Stimulated activated effector memory CD8-positive, alpha-beta T cell treated with anti-CD3 and anti-CD28 coated beads, Interleukin-12 subunit alpha, Interleukin-12 subunit beta, amount 100 ng/mL, for 72 hours (primary cell): ENCODE results near the gene DNAH14.
"Not testable (repeated sequence)": the region's sequence is repeated elsewhere in the genome, so short reads cannot be mapped to it uniquely, and the experiment has no call there.

ENCODE experiments used
- ATAC-seq: fragments of 150-1000 bp; cut with Tn5 transposase; 2 replicates; pipeline ENCODE4 v1.10.0; 2021
- DNase-seq, 2 donors: peaks; one replicate each; pipeline ENCODE4 v3.0.0; 2021 to 2022; ENCODE audit warnings: low spot score in 2 of 2
- H3K27ac Mint-ChIP-seq: one replicate; pipeline ENCODE4 v1.8.0; 2022; ENCODE audit warnings: mild to moderate bottlenecking, mixed read lengths
- H3K36me3 Mint-ChIP-seq: one replicate; pipeline ENCODE4 v1.8.0; 2022; ENCODE audit warnings: mild to moderate bottlenecking, mixed read lengths
- H3K4me1 Mint-ChIP-seq: one replicate; pipeline ENCODE4 v1.8.0; 2022; ENCODE audit warnings: mixed read lengths
- H3K4me3 Mint-ChIP-seq: one replicate; pipeline ENCODE4 v1.8.0; 2022; ENCODE audit warnings: mild to moderate bottlenecking, mixed read lengths
- H3K9me3 Mint-ChIP-seq: one replicate; pipeline ENCODE4 v1.8.0; 2022; ENCODE audit warnings: mixed read lengths

DNAH14 gene

DNA sequence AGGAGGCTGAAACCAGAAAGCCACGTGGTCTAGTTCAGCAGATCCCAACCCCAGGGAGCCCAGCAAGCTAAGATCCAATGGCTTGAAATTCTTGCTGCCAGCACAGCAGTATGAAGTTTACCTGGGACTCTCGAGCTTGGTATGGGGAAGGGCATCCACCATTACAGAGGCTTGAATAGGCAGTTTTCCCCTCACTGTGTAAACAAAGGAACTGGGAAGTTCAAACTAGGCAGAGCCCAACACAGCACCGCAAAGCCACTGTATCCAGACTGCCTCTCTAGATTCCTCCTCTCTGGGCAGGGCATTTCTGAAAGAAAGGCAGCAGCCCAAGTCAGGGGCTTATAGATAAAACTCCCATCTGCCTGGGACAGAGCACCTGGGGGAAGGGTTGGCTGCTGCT lies 280.7 kb downstream of the DNAH14 start:
- not testable (repeated sequence) for H3K4me1 Mint-ChIP-seq, H3K27ac Mint-ChIP-seq, H3K9me3 Mint-ChIP-seq, ATAC-seq, DNase-seq, H3K4me3 Mint-ChIP-seq, H3K36me3 Mint-ChIP-seq

DNA sequence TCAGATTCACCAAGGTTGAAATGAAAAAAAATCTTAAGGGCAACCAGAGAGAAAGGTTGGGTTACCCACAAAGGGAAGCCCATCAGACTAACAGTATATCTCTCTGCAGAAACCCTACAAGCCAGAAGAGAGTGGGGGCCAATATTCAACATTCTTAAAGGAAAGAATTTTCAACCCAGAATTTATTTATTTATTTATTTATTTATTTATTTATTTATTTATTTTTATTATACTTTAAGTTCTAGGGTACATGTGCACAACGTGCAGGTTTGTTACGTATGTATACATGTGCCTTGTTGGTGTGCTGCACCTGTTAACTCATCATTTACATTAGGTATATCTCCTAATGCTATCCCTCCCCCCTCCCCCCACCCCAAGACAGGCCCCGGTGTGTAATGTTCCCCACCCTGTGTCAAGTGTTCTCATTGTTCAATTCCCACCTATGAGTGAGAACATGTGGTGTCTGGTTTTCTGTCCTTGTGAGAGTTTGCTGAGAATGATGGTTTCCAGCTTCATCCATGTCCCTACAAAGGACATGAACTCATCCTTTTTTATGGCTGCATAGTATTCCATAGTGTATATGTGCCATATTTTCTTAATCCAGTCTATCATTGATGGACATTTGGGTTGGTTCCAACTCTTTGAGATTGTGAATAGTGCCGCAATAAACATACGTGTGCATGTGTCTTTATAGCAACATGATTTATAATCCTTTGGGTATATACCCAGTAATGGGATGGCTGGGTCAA lies 282.4 kb downstream of the DNAH14 start:
- H3K9me3 Mint-ChIP-seq, H3K27ac Mint-ChIP-seq, H3K36me3 Mint-ChIP-seq, DNase-seq, H3K4me1 Mint-ChIP-seq, H3K4me3 Mint-ChIP-seq, ATAC-seq: not testable (repeated sequence)

DNA sequence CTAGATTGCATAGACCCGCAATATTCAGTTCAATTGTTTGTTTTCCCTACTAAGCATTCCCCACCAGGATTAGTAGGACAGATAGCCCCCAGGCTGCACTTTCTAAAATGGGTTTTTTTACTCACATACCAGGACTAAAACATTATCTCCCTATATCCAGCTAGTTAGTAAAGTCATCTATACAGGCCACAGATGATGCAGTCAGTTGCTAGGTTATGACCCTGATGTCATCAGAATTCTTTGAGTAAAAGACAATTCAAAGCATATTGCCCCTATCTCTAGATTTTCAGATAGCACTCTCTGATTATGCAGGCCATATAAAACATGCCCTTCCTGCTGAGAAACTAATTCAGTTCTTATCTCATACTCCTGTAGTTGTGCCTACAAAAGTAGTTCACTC lies 294.8 kb downstream of the DNAH14 start:
- Mint-ChIP-seq H3K27ac (no peak overlapping the region), H3K36me3 (no peaks in the 10 kb centered on the region), H3K4me1 (no peaks in the 10 kb centered on the region), H3K9me3 (no peaks in the 10 kb centered on the region), H3K4me3 (no peak overlapping the region)
- ATAC-seq = no peak
- DNase-seq = no peak

DNA sequence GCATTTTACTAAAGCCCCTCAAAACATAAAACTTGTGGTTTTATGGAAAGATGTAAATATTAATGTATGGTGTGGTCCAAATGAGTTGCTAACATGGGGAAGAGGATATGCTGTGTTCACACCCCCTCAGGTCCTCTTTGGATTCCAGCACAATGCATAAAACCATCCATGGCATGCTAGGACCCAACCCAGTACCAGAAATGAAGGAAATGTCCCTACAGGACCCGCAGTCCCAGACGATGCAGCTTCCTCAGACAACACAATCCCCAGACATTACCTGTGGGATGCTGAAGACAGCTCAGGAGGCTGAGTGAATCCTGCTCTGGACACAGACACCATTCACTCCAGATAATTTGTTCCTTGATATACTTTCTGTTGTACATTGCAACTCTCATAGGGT lies 296.2 kb downstream of the DNAH14 start:
- H3K4me1 Mint-ChIP-seq = no peaks in the 10 kb centered on the region
- H3K9me3 Mint-ChIP-seq = no peaks in the 10 kb centered on the region
- no peak for ATAC-seq
- no peaks in the 10 kb centered on the region for H3K36me3 Mint-ChIP-seq
- H3K27ac Mint-ChIP-seq = no peak overlapping the region
- H3K4me3 Mint-ChIP-seq = no peak overlapping the region
- no peak for DNase-seq

DNA sequence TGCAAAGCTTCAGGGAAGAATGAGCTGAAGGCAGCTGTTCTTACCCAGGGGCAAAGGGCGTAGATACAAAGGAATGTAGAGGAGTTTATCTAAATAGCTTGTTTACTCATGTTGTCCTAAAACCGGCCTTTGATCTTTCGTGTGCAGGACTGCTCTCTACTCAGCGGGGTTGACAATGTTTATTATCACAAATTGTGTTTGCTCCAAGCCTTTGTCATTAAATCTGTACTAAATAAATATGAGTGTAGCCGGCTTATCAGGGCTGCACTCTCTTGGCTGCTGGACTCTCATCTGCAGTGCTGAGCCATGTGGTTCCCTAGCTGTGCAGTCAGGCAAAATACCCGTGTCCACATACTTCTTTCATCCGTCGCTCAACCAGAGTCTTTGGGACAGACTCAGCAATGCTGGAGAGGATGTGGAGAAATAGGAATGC lies 299.4 kb downstream of the DNAH14 start:
- no peaks in the 10 kb centered on the region for H3K9me3 Mint-ChIP-seq
- H3K36me3 Mint-ChIP-seq = no peaks in the 10 kb centered on the region
- no peak for ATAC-seq
- H3K27ac Mint-ChIP-seq = no peak overlapping the region
- no peak overlapping the region for H3K4me3 Mint-ChIP-seq
- no peaks in the 10 kb centered on the region for H3K4me1 Mint-ChIP-seq
- DNase-seq = no peak

DNA sequence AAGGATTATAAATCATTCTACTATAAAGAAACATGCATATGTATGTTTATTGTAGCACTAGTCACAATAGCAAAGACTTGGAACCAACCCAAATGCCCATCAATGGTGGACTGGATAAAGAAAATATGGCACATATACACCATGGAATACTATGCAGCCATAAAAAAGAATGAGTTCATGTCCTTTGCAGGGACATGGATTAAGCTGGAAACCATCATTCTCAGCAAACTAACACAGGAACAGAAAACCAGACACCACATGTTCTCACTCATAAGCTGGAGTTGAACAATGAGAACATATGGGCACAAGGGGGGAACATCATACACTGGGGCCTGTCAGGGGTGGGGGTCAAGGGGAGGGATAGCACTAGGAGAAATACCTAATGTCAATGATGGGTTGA lies 300.0 kb downstream of the DNAH14 start:
- H3K27ac Mint-ChIP-seq, ATAC-seq, H3K4me3 Mint-ChIP-seq, H3K4me1 Mint-ChIP-seq, H3K36me3 Mint-ChIP-seq, DNase-seq, H3K9me3 Mint-ChIP-seq: not testable (repeated sequence)

DNA sequence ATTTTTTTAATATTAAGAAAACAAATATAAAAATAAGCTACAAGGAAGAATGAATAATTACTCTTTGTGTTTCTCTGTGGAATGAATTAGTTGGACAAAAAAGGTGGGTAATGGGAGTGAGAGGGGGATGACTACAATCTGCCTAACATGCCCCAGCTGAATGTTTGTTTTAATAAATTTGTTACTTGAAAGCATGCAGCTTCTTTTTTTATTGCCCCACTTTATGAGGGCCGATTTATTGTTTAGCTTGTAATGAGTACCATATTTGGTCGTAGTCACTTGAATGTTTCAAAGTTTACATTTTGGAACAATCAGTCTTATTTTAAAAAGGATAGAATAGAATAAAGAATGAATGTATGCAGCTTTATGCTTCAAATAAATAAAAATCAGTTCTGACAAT lies 301.0 kb downstream of the DNAH14 start:
- Mint-ChIP-seq H3K27ac (no peak overlapping the region), H3K36me3 (no peaks in the 10 kb centered on the region), H3K9me3 (no peaks in the 10 kb centered on the region), H3K4me3 (no peak overlapping the region), H3K4me1 (no peaks in the 10 kb centered on the region)
- ATAC-seq = no peak
- DNase-seq = no peak

DNA sequence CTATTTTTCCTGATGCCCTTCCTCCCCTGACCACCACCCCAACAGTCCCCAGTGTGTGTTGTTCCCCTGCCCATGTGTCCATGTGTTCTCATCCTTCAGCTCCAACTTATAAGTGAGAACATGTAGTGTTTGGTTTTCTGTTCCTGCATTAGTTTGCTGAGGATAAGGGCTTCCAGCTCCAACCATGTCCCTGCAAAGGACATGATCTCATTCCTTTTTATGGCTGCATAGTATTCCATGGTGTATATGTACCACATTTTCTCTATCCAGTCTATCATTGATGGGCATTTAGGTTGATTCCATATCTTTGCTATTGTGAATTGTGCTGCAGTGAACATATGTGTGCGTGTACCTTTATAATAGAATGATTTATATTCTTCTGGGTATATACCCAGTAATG lies 303.5 kb downstream of the DNAH14 start:
- not testable (repeated sequence) for H3K4me1 Mint-ChIP-seq, ATAC-seq, H3K4me3 Mint-ChIP-seq, H3K27ac Mint-ChIP-seq, DNase-seq, H3K36me3 Mint-ChIP-seq, H3K9me3 Mint-ChIP-seq

DNA sequence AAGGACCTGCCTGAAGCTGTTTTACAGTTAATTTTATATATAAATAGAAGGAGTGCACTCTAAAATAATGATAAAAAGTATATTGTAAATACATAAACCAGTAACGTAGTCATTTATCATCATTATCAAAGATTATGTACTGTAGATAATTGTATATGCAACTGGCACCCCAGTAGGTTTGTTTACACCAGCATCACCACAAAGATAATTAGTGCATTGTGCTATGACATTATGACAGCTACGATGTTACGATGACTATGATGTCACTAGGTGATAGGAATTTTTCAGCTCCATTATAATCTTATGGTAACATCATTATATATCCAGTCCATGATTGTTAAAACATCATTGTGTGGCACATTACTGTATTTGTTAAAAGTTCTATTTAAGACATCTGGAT lies 313.1 kb downstream of the DNAH14 start:
- H3K27ac Mint-ChIP-seq = no peak overlapping the region
- H3K9me3 Mint-ChIP-seq = peaks cover 2% of the 10 kb centered on the region
- no peaks in the 10 kb centered on the region for H3K4me1 Mint-ChIP-seq
- no peak overlapping the region for H3K4me3 Mint-ChIP-seq
- no peaks in the 10 kb centered on the region for H3K36me3 Mint-ChIP-seq
- ATAC-seq (no peak), DNase-seq (no peak)

DNA sequence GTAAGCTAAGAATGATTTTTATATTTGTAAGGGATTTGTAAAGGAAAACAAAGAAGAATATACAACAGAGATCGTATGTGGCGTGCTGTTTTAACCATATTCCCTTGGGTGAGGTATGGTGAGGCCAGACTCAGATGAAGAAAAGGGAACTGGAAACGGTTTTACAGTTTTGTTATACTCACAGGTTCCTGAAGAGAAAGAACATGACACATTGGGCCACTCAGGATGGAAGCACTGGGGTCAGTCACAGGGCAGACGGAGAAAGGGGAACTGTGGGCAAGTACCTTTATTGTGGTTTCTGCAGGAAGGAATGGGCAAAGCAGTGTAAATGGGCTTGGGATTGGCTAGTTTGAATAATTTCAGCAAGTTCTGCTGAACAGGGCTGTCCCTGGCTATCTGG lies 321.0 kb downstream of the DNAH14 start:
- H3K9me3 Mint-ChIP-seq = no peaks in the 10 kb centered on the region

DNA sequence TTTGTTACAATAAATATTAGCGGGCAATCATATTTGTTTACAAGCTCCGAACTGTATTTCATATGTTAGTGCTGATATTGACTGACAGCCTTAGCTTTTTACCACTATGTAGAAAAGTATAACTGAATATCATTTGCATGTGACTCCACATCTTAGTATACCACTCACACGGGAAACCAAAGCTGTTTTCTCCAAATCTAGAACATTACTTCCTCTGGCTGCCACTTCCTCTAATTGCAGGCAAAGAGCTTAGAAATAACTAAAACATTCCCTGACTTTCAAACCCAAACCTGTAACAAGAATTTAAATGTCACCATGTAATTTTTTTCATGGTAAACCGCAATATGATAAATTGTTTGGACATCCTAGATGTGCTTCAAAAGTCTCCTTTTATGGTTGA lies 323.7 kb downstream of the DNAH14 start:
- no peak for ATAC-seq
- H3K4me1 Mint-ChIP-seq = no peaks in the 10 kb centered on the region
- no peak overlapping the region for H3K27ac Mint-ChIP-seq

More for the DNA sequence above, 321.0 kb downstream of the DNAH14 start:
- no peak overlapping the region for H3K4me3 Mint-ChIP-seq
- DNase-seq = no peak
- no peaks in the 10 kb centered on the region for H3K36me3 Mint-ChIP-seq
- H3K4me1 Mint-ChIP-seq = no peaks in the 10 kb centered on the region
- peak; percentile 51 for ATAC-seq
- H3K27ac Mint-ChIP-seq = no peak overlapping the region

DNA sequence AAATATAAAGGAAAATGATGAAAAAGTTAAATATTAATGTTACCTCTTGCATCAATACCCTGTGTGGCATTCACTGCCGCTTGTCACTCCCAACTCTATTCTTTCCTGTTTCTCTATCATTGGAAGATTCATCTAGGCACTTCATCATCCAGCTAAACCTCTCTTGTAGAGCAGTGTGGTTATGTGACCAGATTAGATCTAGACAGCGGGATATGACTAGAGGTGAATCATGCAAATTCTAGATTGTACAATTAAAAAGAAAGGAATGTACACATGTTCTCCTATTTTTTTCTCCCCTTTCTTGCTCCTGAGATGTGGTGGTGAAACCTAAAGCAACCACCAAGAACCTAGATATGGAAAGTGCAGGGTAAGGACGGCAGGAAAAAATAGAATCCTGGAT lies 324.3 kb downstream of the DNAH14 start:
- ATAC-seq (no peak), DNase-seq (no peak)
- Mint-ChIP-seq H3K27ac (no peak overlapping the region), H3K36me3 (no peaks in the 10 kb centered on the region), H3K4me1 (no peaks in the 10 kb centered on the region), H3K9me3 (no peaks in the 10 kb centered on the region), H3K4me3 (no peak overlapping the region)

More for the DNA sequence above, 323.7 kb downstream of the DNAH14 start:
- H3K36me3 Mint-ChIP-seq = no peaks in the 10 kb centered on the region
- H3K9me3 Mint-ChIP-seq = no peaks in the 10 kb centered on the region
- no peak for DNase-seq
- H3K4me3 Mint-ChIP-seq = no peak overlapping the region

DNA sequence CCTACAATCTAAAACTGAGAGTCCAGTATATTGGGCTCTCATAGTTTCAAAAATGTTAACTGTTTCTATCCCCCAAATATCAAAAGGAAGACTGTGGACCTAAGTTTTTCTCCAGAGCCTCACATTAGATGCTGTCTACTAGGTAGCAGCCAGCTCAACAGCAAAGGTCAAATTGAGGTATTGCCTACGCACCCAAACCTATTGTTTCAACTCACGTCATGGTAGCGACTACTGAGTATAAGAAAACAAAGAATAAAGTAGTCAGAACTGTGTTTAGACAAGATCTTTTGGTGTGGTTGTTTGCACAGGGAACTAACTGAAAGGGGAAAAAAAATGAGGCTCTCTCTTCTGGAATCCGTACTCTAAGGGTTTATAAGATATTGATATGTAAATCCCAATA lies 325.2 kb downstream of the DNAH14 start:
- no peak for ATAC-seq
- no peak for DNase-seq
- no peaks in the 10 kb centered on the region for H3K36me3 Mint-ChIP-seq
- no peak overlapping the region for H3K4me3 Mint-ChIP-seq
- no peaks in the 10 kb centered on the region for H3K4me1 Mint-ChIP-seq
- no peaks in the 10 kb centered on the region for H3K9me3 Mint-ChIP-seq
- no peak overlapping the region for H3K27ac Mint-ChIP-seq

DNA sequence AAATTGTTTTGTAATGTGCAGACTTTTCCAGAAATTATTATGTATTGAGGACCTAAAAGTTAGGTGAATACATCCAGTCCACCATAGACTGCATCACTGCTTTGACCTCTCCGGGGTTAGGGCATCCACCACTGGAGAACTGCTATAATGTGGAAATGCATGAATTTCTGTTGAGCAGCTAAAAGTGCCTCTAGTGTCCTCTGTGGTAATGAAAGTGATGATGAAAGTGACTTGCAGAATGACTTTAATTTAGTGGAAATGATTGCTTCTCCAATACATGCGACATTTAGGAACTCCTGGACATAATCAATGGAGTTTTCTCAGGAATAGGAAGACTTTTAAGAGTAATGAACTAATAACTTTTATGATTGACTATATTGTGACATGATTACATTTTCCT lies 327.6 kb downstream of the DNAH14 start:
- no peaks in the 10 kb centered on the region for H3K9me3 Mint-ChIP-seq
- DNase-seq (no peak), ATAC-seq (no peak)
- H3K4me3 Mint-ChIP-seq = no peak overlapping the region
- H3K4me1 Mint-ChIP-seq = no peaks in the 10 kb centered on the region
- H3K36me3 Mint-ChIP-seq = no peaks in the 10 kb centered on the region
- no peak overlapping the region for H3K27ac Mint-ChIP-seq

DNA sequence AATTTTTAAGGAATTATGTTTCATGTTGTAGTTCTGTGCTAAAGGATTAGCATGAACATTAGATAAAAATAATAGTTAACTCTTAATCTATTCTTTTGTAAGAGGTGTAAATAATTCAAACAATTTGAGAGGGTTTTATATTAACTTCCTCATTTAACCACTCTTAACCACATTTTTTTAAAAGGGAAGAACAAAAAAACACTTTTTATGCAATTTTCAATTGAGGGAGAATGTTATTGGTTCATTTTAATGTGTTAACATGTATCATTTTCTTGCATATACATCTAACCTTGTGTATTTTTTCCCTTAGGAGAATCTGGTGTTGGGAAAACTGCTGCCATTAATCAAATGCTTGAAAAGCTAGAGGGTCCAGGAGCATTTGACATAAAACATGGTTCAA lies 329.3 kb downstream of the DNAH14 start:
- Mint-ChIP-seq H3K9me3 (no peaks in the 10 kb centered on the region), H3K27ac (no peak overlapping the region), H3K36me3 (no peaks in the 10 kb centered on the region), H3K4me1 (no peaks in the 10 kb centered on the region), H3K4me3 (no peak overlapping the region)
- no peak for DNase-seq
- no peak for ATAC-seq

DNA sequence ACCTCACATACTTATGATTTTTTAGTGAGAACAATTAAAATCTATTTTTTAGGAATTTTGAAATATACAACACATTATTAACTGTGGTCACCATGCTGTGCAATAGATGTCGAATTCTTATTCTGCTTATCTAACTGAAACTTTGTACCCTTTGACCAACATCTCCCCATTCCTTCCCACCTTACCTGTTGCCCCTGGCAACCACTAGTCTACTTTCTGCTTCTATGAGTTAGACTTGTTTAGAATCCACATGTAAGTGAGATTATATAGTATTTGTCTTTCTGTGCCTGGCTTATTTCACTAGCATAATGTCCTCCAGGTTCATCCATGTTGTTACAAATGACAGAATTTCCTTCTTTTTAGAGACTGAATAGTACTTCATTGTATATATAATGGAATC lies 330.1 kb downstream of the DNAH14 start:
- no peak overlapping the region for H3K27ac Mint-ChIP-seq
- H3K4me1 Mint-ChIP-seq = no peaks in the 10 kb centered on the region
- H3K4me3 Mint-ChIP-seq = no peak overlapping the region
- DNase-seq (no peak), ATAC-seq (no peak)
- H3K9me3 Mint-ChIP-seq = no peaks in the 10 kb centered on the region
- no peaks in the 10 kb centered on the region for H3K36me3 Mint-ChIP-seq

DNA sequence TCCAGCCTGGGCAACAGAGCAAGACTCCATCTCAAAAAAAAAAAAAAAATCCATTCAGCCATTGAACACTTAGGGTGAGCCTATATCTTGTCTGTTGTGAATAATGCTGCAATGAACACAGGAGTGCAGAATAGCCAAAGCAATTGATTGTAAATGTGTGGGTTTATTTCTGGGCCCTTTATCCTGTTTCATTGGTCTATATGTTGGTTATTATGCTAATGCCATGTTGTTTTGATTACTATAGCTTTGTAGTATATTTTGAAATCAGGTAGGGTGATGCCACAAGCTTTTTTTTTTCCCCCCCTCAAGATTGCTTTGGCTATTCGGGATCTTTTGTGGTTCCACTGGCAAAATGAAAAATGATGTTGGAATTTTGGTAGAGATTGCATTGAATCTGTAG lies 330.8 kb downstream of the DNAH14 start:
- no peak overlapping the region for H3K27ac Mint-ChIP-seq
- no peaks in the 10 kb centered on the region for H3K36me3 Mint-ChIP-seq
- no peaks in the 10 kb centered on the region for H3K4me1 Mint-ChIP-seq
- ATAC-seq = no peak
- no peaks in the 10 kb centered on the region for H3K9me3 Mint-ChIP-seq
- DNase-seq = no peak
- no peak overlapping the region for H3K4me3 Mint-ChIP-seq
